Measurements from ENCODE around the gene SLC1A2. TPM values are rescaled to one million over a fixed set of nuclear protein-coding genes. Genes with fewer than 3 reads are reported as not detected.

The SLC1A2 gene
- total RNA-seq, 2 donors from 2014 or later = 0.63 to 2.5 TPM

- TF ChIP-seq CTCF (IDR thresholded peaks at IDR 0.05) = no peak
- Histone ChIP-seq H3K36me3 (no peaks in the 10 kb centered on the region), H3K27ac (no peak overlapping the region), H3K9me3 (no peaks in the 10 kb centered on the region), H3K27me3 (no peaks in the 10 kb centered on the region), H3K4me3 (no peak overlapping the region), H3K4me1 (peaks cover 0 to 10% of the 10 kb centered on the region in 2 donors)
- no peak for DNase-seq (ENCODE audit: low spot score)
These were observed 72.0 kb downstream of the SLC1A2 start for GRCh38 chr11:35347173-35347878.

- H3K36me3 ChIP-seq = no peaks in the 10 kb centered on the region
- no peak overlapping the region for H3K4me3 ChIP-seq
- no peak overlapping the region for H3K27ac ChIP-seq
- no peak for TF ChIP-seq CTCF (IDR thresholded peaks at IDR 0.05)
- H3K27me3 ChIP-seq = no peaks in the 10 kb centered on the region
- peaks cover 0 to 3% of the 10 kb centered on the region in 2 donors for H3K4me1 ChIP-seq
- H3K9me3 ChIP-seq = no peaks in the 10 kb centered on the region
- no peak for DNase-seq (ENCODE audit: low spot score)
These were observed 72.7 kb downstream of the SLC1A2 start for GRCh38 chr11:35346472-35347156.

GRCh38 chr11:35344681-35345574 is 74.4 kb downstream of the SLC1A2 start:
- no peaks in the 10 kb centered on the region for H3K9me3 ChIP-seq
- no peak overlapping the region for H3K27ac ChIP-seq
- DNase-seq (ENCODE audit: low spot score) = no peak
- no peak for TF ChIP-seq CTCF (IDR thresholded peaks at IDR 0.05)
- H3K36me3 ChIP-seq = no peaks in the 10 kb centered on the region
- no peaks in the 10 kb centered on the region for H3K4me1 ChIP-seq
- no peaks in the 10 kb centered on the region for H3K27me3 ChIP-seq
- H3K4me3 ChIP-seq = no peak overlapping the region

GRCh38 chr11:35343033-35343598 is 76.2 kb downstream of the SLC1A2 start:
- Histone ChIP-seq H3K36me3 (no peaks in the 10 kb centered on the region), H3K27me3 (no peaks in the 10 kb centered on the region), H3K4me1 (no peaks in the 10 kb centered on the region), H3K27ac (no peak overlapping the region), H3K9me3 (no peaks in the 10 kb centered on the region), H3K4me3 (no peak overlapping the region)
- no peak for TF ChIP-seq CTCF (IDR thresholded peaks at IDR 0.05)
- no peak for DNase-seq (ENCODE audit: low spot score)

- H3K36me3 ChIP-seq = no peaks in the 10 kb centered on the region
- TF ChIP-seq CTCF (IDR thresholded peaks at IDR 0.05) = no peak
- no peaks in the 10 kb centered on the region for H3K27me3 ChIP-seq
- no peak for DNase-seq (ENCODE audit: low spot score)
- no peak overlapping the region for H3K27ac ChIP-seq
- no peaks in the 10 kb centered on the region for H3K4me1 ChIP-seq
- no peak overlapping the region for H3K4me3 ChIP-seq
- H3K9me3 ChIP-seq = peaks cover 0 to 6% of the 10 kb centered on the region in 2 donors
These were observed 78.6 kb downstream of the SLC1A2 start for GRCh38 chr11:35340715-35341114.
